GM21447 (cell line): Measurements from ENCODE around the gene TIMM8B.
"Not testable (repeated sequence)": the region's sequence is repeated elsewhere in the genome, so short reads cannot be mapped to it uniquely, and the experiment has no call there.

ENCODE experiments used
- ATAC-seq: cut with Tn5 transposase; IDR thresholded peaks from one replicate; pipeline ENCODE4 v1.9.1; 2021; ENCODE audit not compliant: unreplicated experiment

Gene TIMM8B

GRCh38 chr11:112086422-112087191 is at the start of gene TIMM8B, which contains the start of gene SDHD:
Gene TIMM8B (minus strand): TSS chr11:112086756. CDS start chr11:112086723, 33 bp downstream.
Gene SDHD (plus strand): TSS chr11:112086873. CDS start chr11:112086908, 35 bp downstream.
- peak; percentile 89 for ATAC-seq

GRCh38 chr11:112134473-112134872 is 47.9 kb upstream of the TIMM8B start:
- no peak for ATAC-seq

GRCh38 chr11:112132737-112133136 is 46.2 kb upstream of the TIMM8B start:
- ATAC-seq: no peak

GRCh38 chr11:112129656-112130055 is 43.1 kb upstream of the TIMM8B start:
- ATAC-seq: no peak

GRCh38 chr11:112128483-112129121 is 42.0 kb upstream of the TIMM8B start:
- no peak for ATAC-seq

GRCh38 chr11:112127056-112127455 is 40.5 kb upstream of the TIMM8B start:
- no peak for ATAC-seq

- no peak for ATAC-seq
These were observed 36.6 kb upstream of the TIMM8B start for GRCh38 chr11:112123129-112123528.

- ATAC-seq: no peak
These were observed 35.5 kb upstream of the TIMM8B start for GRCh38 chr11:112121981-112122615.

GRCh38 chr11:112118176-112118575 is 31.6 kb upstream of the TIMM8B start:
- no peak for ATAC-seq

- no peak for ATAC-seq
These were observed 28.8 kb upstream of the TIMM8B start for GRCh38 chr11:112115386-112115785.

- no peak for ATAC-seq
These were observed 27.9 kb upstream of the TIMM8B start for GRCh38 chr11:112114460-112114859.

GRCh38 chr11:112113539-112114457 is 27.2 kb upstream of the TIMM8B start:
- peak; percentile 51 for ATAC-seq

- ATAC-seq: no peak
These were observed 19.5 kb upstream of the TIMM8B start for GRCh38 chr11:112106070-112106469.

- no peak for ATAC-seq
These were observed 16.9 kb upstream of the TIMM8B start for GRCh38 chr11:112103446-112103845.

GRCh38 chr11:112100462-112100861 is 13.9 kb upstream of the TIMM8B start:
- ATAC-seq: no peak

- ATAC-seq: no peak
These were observed 11.4 kb upstream of the TIMM8B start for GRCh38 chr11:112097734-112098528.

- ATAC-seq: no peak
These were observed 9.6 kb upstream of the TIMM8B start for GRCh38 chr11:112096194-112096593.

GRCh38 chr11:112095302-112095701 is 8.7 kb upstream of the TIMM8B start:
- ATAC-seq: not testable (repeated sequence)

- no peak for ATAC-seq
These were observed 656 bp upstream of the TIMM8B start for GRCh38 chr11:112087212-112087611.

GRCh38 chr11:112085822-112086421 is 634 bp downstream of the TIMM8B start:
- peak; percentile 39 for ATAC-seq
